ENCODE data around the gene TLR10.
"Not testable (repeated sequence)": the region's sequence is repeated elsewhere in the genome, so short reads cannot be mapped to it uniquely, and the experiment has no call there.

The TLR10 gene

DNA sequence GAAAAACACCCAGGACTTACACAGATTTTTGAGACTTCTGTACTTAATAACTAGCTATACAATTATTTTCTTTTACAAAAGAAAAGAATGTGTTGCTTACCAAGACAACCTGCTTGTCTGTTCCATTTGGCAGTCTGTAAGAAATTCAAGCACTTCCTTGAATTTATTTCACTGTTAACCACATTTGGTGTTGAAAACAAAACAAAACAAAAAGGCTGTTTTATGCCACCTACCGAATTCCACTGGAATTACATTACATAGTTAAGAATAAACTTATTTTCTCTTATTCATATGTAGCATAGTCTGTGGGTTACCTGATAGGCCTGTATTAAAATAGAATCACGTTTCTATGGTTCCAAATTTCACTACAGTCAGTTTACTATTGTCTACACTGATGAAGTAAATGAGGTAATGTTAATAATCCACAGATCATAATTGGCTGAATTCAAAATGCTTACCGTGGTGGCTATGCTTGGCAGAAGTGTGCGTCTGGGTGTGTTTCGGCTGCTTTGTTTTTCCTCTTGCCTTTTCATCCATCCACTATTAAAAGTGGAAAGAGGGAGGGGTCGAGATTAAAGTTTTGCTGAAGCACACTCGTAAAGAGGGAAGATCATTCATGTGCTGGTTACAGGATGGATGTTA, 22.0 kb upstream of the TLR10 start, which contains the start of gene TLR1:
Gene TLR1, minus strand, starts transcription at position 138 of the 642 bp plus-strand sequence. CDS start 5,960 bp downstream, outside the sequence.
- in situ Hi-C loops (cut with HindIII; ENCODE audit: low pct_ligation_motif_present, low pct_unique_long_range_greater_than_20kb, low sequenced_read_pairs), result no loop called here

GRCh38 chr4:38803833-38804653, 21.3 kb upstream of the TLR10 start:
- in situ Hi-C loops (cut with HindIII; ENCODE audit: low pct_ligation_motif_present, low pct_unique_long_range_greater_than_20kb, low sequenced_read_pairs), result no loop called here
- no peak for DNase-seq

More for the DNA sequence above, 22.0 kb upstream of the TLR10 start, which contains the start of gene TLR1:
- peak; percentile 53 for DNase-seq

GRCh38 chr4:38802561-38803355, 20.0 kb upstream of the TLR10 start:
- no peak for DNase-seq
- in situ Hi-C loops (cut with HindIII; ENCODE audit: low pct_ligation_motif_present, low pct_unique_long_range_greater_than_20kb, low sequenced_read_pairs), result no loop called here

GRCh38 chr4:38800961-38801450, 18.2 kb upstream of the TLR10 start:
- DNase-seq, result no peak
- in situ Hi-C loops (cut with HindIII; ENCODE audit: low pct_ligation_motif_present, low pct_unique_long_range_greater_than_20kb, low sequenced_read_pairs), result no loop called here

DNA sequence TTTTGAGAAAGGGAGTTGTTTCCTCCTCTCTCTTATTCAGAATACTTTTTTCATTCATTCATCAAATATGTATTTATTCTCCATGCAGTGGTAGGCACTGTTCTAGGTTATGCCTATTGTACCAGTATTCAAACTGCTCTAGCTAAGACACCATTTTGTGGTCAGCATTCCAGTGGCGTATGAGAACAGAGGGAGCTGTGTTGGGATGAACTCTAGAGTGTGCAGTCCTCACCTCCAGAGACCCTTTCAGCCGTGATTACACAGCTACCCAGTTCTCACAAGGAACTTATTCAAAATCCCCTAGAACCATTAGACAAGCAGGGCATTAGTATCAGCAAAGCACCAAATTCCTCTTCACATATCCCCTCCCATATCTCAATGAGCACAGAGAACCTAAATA, 17.6 kb upstream of the TLR10 start:
- in situ Hi-C loops (cut with HindIII; ENCODE audit: low pct_ligation_motif_present, low pct_unique_long_range_greater_than_20kb, low sequenced_read_pairs), result no loop called here
- DNase-seq, result no peak

DNA sequence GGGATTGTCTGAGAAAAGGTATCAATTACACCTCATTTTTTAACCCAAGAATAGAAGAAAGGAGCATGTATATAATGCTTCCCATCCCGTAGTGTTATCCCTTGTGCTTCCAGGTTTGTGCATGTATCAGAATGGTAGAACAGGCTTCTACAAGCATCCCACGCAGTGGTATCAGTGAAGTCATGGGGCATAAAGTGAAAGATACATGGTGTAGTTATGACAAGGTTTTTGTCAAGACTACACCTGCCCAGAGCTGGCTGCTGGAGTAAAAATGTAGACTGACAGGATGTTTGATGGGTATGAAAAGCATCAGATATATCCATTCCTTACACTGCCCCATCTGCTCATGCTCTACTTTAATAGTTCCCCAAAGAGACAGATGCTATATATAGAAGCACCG, 12.3 kb upstream of the TLR10 start:
- no peak for DNase-seq
- in situ Hi-C loops (cut with HindIII; ENCODE audit: low pct_ligation_motif_present, low pct_unique_long_range_greater_than_20kb, low sequenced_read_pairs), result no loop called here

- in situ Hi-C loops (cut with HindIII; ENCODE audit: low pct_ligation_motif_present, low pct_unique_long_range_greater_than_20kb, low sequenced_read_pairs), result no loop called here
- DNase-seq, result no peak
Measured at GRCh38 chr4:38794051-38794450, 11.3 kb upstream of the TLR10 start.

DNA sequence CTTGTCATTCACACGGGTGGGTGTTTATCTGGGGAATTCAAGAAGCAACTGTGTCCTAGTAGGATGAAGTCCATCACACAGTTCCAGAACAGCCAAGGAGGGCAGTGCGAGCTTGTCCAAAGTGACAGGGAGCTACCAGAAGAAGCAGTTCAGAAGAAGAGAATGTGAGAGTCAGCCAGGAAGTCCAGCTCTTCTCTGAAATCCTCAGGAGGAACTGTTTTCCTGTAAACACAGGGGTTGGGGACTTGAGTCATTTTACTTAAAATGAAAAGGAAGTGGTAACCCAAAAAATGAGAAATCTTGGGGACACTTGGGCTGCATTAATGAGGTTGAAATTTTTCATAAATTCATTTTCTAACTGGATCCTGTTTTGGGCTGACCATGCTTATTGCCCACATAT, 8.2 kb upstream of the TLR10 start:
- DNase-seq, result no peak
- in situ Hi-C loops (cut with HindIII; ENCODE audit: low pct_ligation_motif_present, low pct_unique_long_range_greater_than_20kb, low sequenced_read_pairs), result no loop called here

GRCh38 chr4:38788317-38788716, 5.5 kb upstream of the TLR10 start:
- in situ Hi-C loops (cut with HindIII; ENCODE audit: low pct_ligation_motif_present, low pct_unique_long_range_greater_than_20kb, low sequenced_read_pairs), result no loop called here
- DNase-seq, result no peak

- DNase-seq, result no peak
- in situ Hi-C loops (cut with HindIII; ENCODE audit: low pct_ligation_motif_present, low pct_unique_long_range_greater_than_20kb, low sequenced_read_pairs), result no loop called here
Measured at GRCh38 chr4:38787693-38788092, 4.9 kb upstream of the TLR10 start.

- in situ Hi-C loops (cut with HindIII; ENCODE audit: low pct_ligation_motif_present, low pct_unique_long_range_greater_than_20kb, low sequenced_read_pairs), result no loop called here
- DNase-seq, result no peak
Measured at GRCh38 chr4:38785901-38786402, 3.2 kb upstream of the TLR10 start.

DNA sequence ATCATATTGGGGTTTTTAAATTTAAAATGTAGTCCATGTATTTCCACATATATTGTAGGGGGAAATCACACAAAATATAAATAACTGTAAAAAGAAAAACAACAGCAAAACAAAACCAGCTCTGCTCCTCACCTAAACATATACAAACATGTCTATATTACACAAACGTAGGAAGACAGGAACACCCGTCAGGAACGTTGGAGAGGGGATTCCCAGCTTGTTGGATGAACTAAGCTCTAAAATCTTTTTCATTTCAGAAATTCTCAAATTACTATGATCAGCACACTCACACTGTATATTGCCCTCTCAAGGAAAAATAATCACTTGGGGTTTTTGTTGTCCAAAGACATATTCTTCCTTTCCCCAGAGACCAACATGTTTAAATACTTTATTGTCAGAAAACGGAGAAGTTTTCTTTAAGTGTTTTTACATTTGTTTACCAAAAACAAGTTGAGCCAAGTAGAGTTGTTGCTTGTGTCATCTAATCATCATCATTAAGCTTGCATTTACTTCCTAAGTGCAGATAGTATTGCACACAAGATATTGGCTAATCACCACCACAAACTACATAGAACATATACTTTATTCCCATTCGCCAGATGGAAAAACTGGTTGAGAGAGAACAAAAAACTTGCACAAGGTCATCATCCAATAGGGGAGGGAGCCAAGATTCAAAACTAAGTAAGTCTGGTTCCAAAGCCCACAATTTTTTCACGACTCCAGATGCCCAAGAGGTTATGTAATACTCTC, 2.4 kb upstream of the TLR10 start:
- DNase-seq, result no peak
- in situ Hi-C loops (cut with HindIII; ENCODE audit: low pct_ligation_motif_present, low pct_unique_long_range_greater_than_20kb, low sequenced_read_pairs), result no loop called here

DNA sequence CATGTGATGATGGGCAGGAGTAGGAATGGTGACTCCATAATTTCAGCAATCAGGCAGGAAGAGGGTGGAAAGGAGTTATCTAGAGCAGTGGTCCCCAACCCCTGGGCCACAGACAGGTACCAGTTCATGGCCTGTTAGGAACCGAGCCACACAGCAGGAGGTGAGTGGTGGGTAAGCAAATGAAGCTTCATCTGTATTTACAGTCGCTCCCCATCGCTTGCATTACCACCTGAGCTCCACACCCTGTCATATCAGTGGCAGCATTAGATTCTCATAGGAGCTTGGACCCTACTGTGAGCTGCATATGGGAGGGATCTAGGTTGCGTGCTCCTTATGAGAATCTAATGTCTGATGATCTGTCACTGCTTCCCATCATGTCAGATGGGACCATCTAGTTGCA, 1.4 kb upstream of the TLR10 start:
- DNase-seq, result no peak
- in situ Hi-C loops (cut with HindIII; ENCODE audit: low pct_ligation_motif_present, low pct_unique_long_range_greater_than_20kb, low sequenced_read_pairs), result no loop called here

- no peak for DNase-seq
- in situ Hi-C loops (cut with HindIII; ENCODE audit: low pct_ligation_motif_present, low pct_unique_long_range_greater_than_20kb, low sequenced_read_pairs), result no loop called here
Measured at GRCh38 chr4:38783109-38783460, 295 bp upstream of the TLR10 start.

GRCh38 chr4:38781854-38782261, 932 bp downstream of the TLR10 start:
- in situ Hi-C loops (cut with HindIII; ENCODE audit: low pct_ligation_motif_present, low pct_unique_long_range_greater_than_20kb, low sequenced_read_pairs), result no loop called here
- no peak for DNase-seq

GRCh38 chr4:38780833-38781484, 1.8 kb downstream of the TLR10 start:
- in situ Hi-C loops (cut with HindIII; ENCODE audit: low pct_ligation_motif_present, low pct_unique_long_range_greater_than_20kb, low sequenced_read_pairs), result no loop called here
- no peak for DNase-seq

DNA sequence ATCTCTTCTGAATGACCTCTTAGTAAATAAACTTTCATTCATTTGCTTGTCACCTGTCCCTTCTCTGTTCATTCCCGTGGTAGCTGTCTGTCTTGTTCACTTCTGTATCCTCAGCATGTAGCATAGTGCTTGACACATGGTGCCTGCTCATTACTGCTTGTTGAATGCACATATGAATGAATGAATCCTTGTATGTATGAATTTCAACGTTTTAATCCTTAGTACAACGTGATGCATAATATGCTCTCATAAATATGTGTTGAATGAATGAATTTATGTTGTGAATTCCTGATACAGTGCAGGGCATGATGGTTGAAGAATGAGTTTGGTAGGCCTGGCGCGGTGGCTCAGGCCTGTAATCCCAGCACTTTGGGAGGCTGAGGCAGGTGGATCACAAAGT, 3.0 kb downstream of the TLR10 start:
- DNase-seq, result no peak
- in situ Hi-C loops (cut with HindIII; ENCODE audit: low pct_ligation_motif_present, low pct_unique_long_range_greater_than_20kb, low sequenced_read_pairs), result no loop called here

DNA sequence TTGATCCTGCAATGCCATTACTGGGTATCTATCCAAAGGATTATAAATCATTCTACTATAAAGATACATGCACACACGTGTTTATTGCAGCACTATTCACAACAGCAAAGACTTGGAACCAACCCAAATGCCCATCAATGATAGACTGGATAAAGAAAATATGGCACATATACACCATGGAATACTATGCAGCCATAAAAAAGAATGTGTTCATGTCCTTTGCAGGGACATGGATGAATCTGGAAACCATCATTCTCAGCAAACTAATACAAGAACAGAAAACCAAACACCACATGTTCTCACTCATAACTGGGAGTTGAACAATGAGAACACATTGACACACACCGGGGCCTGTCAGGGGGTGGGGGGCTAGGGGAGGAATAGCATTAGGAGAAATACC, 4.9 kb downstream of the TLR10 start:
- in situ Hi-C loops (cut with HindIII; ENCODE audit: low pct_ligation_motif_present, low pct_unique_long_range_greater_than_20kb, low sequenced_read_pairs); DNase-seq: not testable (repeated sequence)
